Suppressor macrophage treated with lipopolysaccharide for 1 hour (primary cell): ENCODE measurements around the gene PDGFA.

Experiments
- DNase-seq, 3 donors: peaks; one replicate each; pipeline ENCODE4 v3.0.0-alpha.2; 2020 to 2022

Gene PDGFA

GRCh38 chr7:485188-486081 is 34.2 kb downstream of the PDGFA start:
- no peak for DNase-seq

GRCh38 chr7:484356-485101 is 35.1 kb downstream of the PDGFA start:
- no peak for DNase-seq

DNA sequence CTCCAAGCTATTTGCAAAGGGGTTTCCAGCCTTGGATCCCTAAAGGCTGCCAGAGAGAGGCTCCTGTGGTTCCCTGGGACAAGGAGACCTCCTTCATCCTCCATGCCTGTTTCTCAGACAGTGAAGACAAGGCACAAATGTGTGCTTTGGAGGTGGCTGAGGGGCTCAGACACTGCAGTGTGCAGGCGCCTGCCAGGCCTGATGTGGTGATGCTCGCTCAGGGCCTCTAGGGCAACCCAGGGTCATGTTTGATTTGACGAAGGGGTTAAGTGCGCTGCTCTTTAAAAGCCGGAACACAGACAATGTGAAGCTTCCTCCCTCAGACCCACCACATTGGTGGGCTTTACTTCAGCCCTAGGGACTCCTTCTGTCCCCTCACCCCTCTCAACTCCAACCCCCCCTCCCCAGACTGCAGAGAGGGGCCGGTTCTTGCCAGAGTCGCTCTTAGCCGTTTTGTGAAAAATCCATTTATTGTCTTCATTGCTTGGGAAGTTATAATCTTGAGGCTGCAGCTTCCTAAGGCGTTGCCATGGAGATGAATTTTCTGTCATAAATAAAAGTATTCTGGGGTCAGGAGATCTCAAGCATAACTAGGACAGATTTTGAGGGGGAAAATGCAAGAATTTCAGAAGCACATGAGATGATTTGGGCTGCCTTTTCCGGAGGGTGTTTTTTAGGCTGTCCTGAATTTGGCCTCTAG is 35.8 kb downstream of the PDGFA start:
- no peak for DNase-seq

- no peak for DNase-seq
Measured at GRCh38 chr7:482521-483083, 37.0 kb downstream of the PDGFA start.

GRCh38 chr7:481219-481930 is 38.3 kb downstream of the PDGFA start:
- DNase-seq = no peak

DNA sequence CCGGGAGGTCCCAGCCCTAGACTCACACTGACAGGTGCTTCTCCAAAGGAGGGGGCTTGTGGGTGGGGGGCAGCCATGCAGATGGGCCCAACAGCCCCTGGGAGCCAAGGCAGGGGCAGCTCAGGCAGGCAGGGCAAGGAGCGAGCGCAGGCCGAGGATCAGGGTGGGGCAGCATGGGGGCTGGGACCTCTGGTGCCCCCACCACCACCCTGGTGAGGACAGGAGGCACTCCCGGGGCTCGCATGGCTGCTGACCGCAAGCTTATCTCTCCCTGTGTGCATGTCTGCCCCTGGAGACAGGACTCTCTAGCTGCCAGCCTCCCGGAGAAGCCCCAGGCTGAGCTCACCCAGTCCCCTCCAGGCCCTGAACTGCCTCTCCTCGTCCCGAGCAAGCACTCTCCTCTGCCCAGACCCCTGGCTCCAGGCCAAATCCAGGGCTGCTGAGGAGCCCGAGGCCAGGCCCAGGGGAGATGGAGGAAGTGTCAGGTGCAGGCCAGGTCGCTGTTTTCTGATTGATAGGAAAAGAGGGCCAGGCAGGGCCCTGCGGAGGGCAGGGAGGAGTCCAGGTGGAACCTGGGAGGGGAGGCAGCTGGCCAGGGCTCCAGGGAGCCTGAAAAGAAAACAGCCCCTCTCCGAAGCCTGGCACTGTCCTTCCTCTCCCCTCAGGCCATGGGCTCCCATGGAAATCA is 39.0 kb downstream of the PDGFA start:
- DNase-seq = no peak

DNA sequence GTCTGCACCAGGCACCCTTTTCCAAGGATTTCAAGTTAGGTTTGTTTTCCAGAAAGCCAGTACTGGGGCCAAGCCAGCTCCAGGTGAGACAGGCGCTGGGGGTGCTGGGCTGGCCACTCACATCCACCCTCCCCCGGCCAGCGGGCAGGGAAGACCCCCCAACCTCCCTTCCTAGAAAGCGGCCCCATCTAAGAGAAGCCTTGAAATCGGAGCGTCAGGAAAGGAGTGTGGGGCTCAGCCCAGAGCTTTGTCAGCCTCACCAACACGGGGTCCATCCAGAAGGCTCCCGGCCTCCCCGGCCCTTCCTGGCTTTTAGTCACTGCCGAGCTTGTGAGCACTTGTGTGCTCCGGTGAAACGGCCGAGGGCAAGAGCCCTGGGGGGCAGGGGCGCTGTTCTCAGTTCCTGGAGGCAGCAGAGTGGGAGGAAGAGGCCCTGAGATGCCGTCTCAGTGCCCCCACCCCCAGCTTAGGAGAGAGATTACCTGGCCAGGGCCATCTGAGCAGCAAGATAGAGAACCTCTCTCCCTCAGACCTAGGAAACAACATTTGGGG is 39.6 kb downstream of the PDGFA start:
- DNase-seq = no peak

DNA sequence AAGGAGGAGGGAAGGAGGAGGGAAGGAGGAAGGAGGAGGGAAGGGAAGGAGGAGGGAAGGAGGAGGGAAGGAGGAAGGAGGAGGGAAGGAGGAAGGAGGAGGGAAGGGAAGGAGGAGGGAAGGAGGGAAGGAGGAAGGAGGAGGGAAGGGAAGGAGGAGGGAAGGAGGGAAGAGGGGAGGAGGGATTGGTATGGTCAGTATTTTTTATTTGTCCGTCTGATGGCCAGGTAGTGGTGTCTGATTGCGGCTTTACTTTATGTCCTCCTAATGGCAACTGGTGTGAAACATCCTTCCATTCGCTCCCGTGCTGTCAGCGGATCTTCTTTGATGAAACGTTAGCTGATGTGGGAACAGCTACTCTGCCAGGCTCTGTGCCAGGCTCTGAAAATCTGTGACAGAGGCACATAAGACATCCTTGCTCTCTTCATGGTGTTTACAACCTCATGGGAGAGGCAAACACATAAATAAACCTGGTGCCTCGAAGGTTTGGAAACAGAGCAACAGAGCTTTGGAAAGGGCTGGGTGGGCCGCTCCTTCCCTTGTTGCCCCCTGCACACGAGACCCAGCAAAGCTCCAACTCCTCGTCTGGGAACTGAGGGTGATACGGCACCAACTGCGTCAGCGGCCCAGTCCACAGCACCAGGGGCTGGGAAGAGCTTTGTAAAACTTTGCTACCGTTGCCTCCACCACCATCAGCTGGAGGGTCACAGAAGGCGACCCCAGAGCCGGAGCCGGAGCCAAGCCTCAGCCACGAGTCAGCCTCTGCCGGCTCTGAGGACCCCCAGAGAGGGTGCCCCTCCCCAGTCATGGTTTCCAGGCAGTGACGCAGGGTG is 40.3 kb downstream of the PDGFA start:
- DNase-seq = no peak

DNA sequence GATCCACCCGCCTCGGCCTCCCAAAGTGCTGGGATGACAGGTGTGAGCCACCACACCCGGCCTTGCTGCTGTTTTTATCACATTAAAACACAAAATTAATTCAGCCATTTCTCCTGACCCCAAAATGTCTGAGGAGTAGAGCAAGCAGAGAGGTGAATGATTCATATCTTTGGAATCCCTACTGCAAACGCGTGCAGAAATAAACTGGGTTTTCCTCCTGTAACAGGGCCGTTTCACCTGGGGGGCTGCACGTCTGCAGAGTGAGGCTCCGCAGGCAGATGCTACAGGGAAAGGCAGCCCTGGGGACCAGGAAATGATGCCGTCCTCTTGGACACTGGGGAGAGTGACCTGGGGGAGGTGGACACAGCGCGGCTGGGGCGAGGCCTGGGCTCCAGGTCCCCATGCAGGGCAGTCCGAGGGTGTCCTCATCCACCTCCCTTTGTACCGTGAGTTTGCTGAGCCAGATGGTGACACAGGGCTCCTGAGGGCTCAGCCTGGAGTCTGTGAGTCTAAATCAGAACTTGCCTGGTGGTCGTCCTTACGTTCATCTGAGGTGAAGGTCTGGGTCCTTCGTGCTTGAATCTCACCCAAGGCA is 41.9 kb downstream of the PDGFA start:
- DNase-seq = no peak

- no peak for DNase-seq
Measured at GRCh38 chr7:476736-477360, 42.8 kb downstream of the PDGFA start.

DNA sequence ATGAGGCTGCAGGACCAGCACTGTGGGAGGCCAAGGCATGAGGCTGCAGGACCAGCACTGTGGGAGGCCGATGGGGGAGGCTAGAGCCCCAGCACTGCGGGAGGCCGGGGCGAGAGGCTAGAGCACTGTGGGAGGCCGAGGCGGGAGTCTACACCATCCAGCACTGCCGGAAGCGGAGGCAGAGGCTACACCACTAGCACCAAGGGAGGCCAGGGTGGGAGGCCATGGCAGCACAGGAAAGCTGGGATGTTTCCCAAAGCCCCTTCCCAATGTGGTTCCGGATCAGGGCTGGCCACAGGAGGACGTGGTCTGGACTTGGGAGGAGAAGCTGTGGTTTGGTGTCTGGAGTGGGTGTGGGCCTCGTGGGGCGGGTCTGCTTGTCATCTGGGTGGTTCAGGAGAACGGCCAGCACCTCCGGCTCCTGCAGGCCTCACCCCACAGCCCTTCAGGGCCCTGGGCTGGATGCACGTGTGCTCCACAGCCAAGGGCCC is 43.6 kb downstream of the PDGFA start:
- DNase-seq = no peak

- no peak for DNase-seq
Measured at GRCh38 chr7:475425-475728, 44.3 kb downstream of the PDGFA start.

- DNase-seq = no peak
Measured at GRCh38 chr7:474605-475424, 44.8 kb downstream of the PDGFA start.

DNA sequence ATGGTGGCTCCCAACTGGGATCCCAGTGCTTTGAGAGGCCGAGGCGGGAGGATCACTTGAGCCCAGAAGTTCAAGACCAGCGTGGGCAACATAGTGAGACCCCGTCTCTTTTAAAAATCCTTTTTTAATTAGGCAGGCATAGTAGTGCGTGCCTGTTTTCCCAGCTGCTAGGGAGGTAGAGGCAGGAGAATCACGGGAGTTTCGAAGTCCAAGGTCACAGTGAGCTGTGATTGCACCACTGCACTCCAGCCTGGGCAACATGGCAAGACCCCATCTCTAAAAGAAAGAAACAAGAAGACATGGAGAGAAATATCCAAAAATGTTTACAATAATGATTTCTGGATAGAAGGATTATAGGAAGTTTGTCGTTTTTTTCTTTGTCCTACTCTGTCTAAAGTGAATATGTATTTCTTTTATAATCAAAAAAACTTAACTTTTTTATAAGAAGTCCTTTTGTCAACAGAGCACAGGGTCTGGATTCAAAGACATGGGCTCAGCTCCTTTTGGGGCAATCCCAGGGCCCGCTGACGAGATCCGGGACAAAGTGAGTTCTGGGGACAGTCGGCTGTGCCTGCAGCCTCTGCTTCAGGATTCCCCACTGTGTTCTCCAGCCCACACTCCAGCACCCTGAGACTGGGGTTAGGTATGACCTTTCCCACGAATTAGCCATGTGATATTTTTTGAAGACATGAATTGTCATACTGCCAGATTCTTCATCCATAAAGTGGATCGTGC is 45.6 kb downstream of the PDGFA start:
- DNase-seq = no peak

DNA sequence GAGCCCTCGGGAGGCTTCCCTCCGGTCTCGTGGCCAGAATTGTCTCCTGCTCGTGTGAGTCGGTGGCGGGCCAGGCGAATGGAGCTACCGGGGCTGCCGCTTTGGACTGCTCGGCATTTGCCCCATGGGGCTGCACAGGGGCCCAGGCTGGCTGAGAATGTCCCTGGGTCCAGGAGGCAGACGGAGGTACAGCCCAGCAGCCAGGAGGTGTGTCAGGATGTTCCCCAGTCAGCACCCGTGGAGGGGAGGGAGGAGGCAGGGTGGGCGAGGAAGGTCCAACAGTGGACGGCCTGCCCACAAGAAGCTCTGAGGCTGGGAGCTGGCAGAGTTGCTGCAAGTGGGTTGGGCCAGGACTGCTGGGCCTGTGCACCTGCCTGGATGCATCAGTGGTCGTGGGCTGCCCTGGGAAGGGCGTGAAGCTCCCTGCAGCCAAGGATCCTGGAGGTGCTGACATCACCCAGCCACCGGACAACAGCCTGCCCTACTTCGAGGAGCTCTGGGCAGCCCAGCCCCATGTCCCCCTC is 46.4 kb downstream of the PDGFA start:
- no peak for DNase-seq

GRCh38 chr7:472640-472957 is 47.0 kb downstream of the PDGFA start:
- DNase-seq = no peak

DNA sequence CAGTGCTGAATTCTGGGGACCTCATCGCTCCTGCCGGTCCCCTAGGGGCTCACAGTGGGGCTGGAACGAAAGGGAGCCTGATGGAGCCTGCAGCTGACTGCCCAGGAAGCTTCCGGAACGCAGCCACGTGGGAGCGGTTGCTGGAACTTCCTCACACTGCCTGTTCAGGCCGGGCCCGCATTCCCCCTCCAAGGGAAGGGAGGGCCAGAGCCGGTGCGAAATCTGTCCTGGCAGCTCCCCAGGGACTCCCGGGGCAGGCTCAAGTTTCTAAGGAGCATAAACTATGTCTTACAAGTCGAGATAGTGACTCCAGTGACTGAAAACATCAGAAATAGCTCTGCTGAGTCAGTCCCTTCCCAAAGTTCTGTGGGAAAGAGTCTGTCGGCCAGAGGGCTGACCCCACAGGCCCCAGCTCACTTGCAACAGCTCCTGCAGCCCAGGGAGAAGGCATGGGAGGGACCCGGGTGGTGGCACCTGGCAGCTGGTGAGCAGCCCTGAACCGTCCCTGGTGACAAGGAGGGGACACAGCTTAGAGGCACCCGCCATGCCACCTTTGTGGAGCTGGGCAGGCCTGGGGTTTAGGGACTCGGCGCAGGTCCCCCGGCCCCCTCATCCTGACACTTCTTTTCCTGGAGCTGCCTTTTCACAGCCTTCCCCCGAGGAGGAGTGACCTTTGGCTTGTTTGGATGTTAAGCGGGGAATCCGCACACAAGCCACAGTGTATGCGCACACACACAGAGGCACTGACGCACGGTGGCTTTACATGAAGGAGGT is 47.6 kb downstream of the PDGFA start:
- DNase-seq = peak in 1 of 3 donors; percentile 19
